K562 (cell line): ENCODE measurements around the gene DXO. TPM values are rescaled to one million over a fixed set of nuclear protein-coding genes. Genes with fewer than 3 reads are reported as not detected.

ENCODE experiments used
- CBX1 ChIP-seq: sonication (generic); IDR thresholded peaks from 2 replicates; pipeline ENCODE4 v1.6.1; 2016; ENCODE audit warnings: antibody characterized with exemption, low read depth, mild to moderate bottlenecking
- DNMT1 ChIP-seq: fragments of 450-650 bp; IDR thresholded peaks from 2 replicates; pipeline ENCODE4 v1.6.1; 2016; ENCODE audit warnings: antibody characterized with exemption, mild to moderate bottlenecking
- EP300 ChIP-seq: IDR thresholded peaks from 2 replicates; pipeline ENCODE4 v1.6.1; 2012; ENCODE audit warnings: low read length, improper control_type of control experiment
- ESRRB ChIP-seq: fragments of 250-450 bp; sonication (Bioruptor Pico); IDR thresholded peaks from 2 replicates; pipeline ENCODE4 v1.5.0; 2020; ENCODE audit warnings: mild to moderate bottlenecking, moderate library complexity, borderline replicate concordance
- ETV5 ChIP-seq: sonication (generic); formaldehyde crosslinking; IDR thresholded peaks from 2 replicates; pipeline ENCODE4 v1.4.0; 2020; ENCODE audit warnings: low read depth, mild to moderate bottlenecking, missing genetic modification reagents
- FOXK1 ChIP-seq: sonication (generic); formaldehyde crosslinking; IDR thresholded peaks from 2 replicates; pipeline ENCODE4 v1.8.0; 2022; ENCODE audit warnings: missing genetic modification reagents, mild to moderate bottlenecking, borderline replicate concordance
- HDAC8 ChIP-seq: fragments of 450-650 bp; IDR thresholded peaks from 2 replicates; pipeline ENCODE4 v1.6.1; 2016; ENCODE audit warnings: mild to moderate bottlenecking, missing genetic modification characterization, moderate library complexity, missing compliant biosample characterization
- POLR2B ChIP-seq: fragments of 450-650 bp; IDR thresholded peaks from 2 replicates; pipeline ENCODE4 v1.6.1; 2018; ENCODE audit warnings: low read depth; ENCODE audit not compliant: partially characterized antibody
- PTRF ChIP-seq: fragments of 450-650 bp; IDR thresholded peaks from 2 replicates; pipeline ENCODE4 v1.6.1; 2016; ENCODE audit warnings: mild to moderate bottlenecking, missing genetic modification characterization, missing compliant biosample characterization
- SMAD4 ChIP-seq: fragments of 250-450 bp; sonication (Bioruptor Pico); conservative IDR thresholded peaks from 2 replicates; pipeline ENCODE4 v1.8.0; 2021; ENCODE audit warnings: inconsistent platforms, mild to moderate bottlenecking, moderate library complexity
- TFAM ChIP-seq: fragments of 250-450 bp; sonication (Bioruptor Pico); conservative IDR thresholded peaks from 2 replicates; pipeline ENCODE4 v1.5.0; 2021; ENCODE audit warnings: mild to moderate bottlenecking, moderate library complexity
- U2AF1 ChIP-seq: fragments of 200-400 bp; formaldehyde crosslinking; optimal IDR thresholded peaks from 2 replicates; pipeline ENCODE3; 2017; ENCODE audit warnings: mild to moderate bottlenecking, low read depth, low read length, moderate library complexity
- ZNF232 ChIP-seq: sonication (generic); formaldehyde crosslinking; IDR thresholded peaks from 2 replicates; pipeline ENCODE4 v1.8.0; 2022; ENCODE audit warnings: mild to moderate bottlenecking, missing genetic modification reagents
- ZNF584 ChIP-seq: fragments of 200-800 bp; sonication (Bioruptor generic); IDR thresholded peaks from 2 replicates; pipeline ENCODE4 v1.6.1; 2016; ENCODE audit warnings: low read depth, mild to moderate bottlenecking, missing genetic modification characterization, missing compliant biosample characterization
- ZSCAN29 ChIP-seq: fragments of 450-650 bp; IDR thresholded peaks from 2 replicates; pipeline ENCODE4 v1.6.1; 2017
- polyA plus RNA-seq, 8 experiments: library from polyadenylated mRNA; depleted of rRNA in 4 of 8; stranded (reverse) in 5 of 8; unstranded in 3 of 8; fragments of >200 nt; fragmentation: Nextera tagmentation in 2 of 8; fragmentation: Illumina TruSeq in 1 of 8; extraction: Ambion mirVana in 2 of 8; extraction: Trizol in 1 of 8; gene quantifications; 2 replicates each; pipeline versions ENCODE4 v1.2.1 to v1.2.3, GENCODE V29; 2011 to 2014; ENCODE audit warnings: inconsistent platforms in 1 of 8, missing spikeins in 1 of 8
- total RNA-seq, 7 experiments: library from RNA; depleted of rRNA in 6 of 7; stranded (reverse); fragments of >200 nt in 6 of 7; fragmentation: Illumina TruSeq in 2 of 7; extraction: Trizol in 2 of 7; gene quantifications; 2 replicates each; pipeline versions ENCODE4 v1.2.1 to v1.2.3, GENCODE V29; 2011 to 2021; ENCODE audit warnings: low replicate concordance in 1 of 7
- TF ChIP-seq, protein P1 (sequence below): sonication (generic); formaldehyde crosslinking; IDR thresholded peaks from 2 replicates; pipeline ENCODE4 v1.8.0; 2022; ENCODE audit warnings: mild to moderate bottlenecking, missing genetic modification reagents, borderline replicate concordance
- TF ChIP-seq, protein P2 (sequence below): sonication (generic); formaldehyde crosslinking; IDR thresholded peaks from 2 replicates; pipeline ENCODE4 v1.8.0; 2023; ENCODE audit warnings: missing genetic modification reagents, mild to moderate bottlenecking, borderline replicate concordance
- TF ChIP-seq, protein P3 (sequence below): fragments of 250-450 bp; sonication (Bioruptor Pico); IDR thresholded peaks from 2 replicates; pipeline ENCODE4 v1.5.0; 2021; ENCODE audit warnings: mild to moderate bottlenecking, borderline replicate concordance
- TF ChIP-seq, protein P4 (sequence below): sonication (generic); formaldehyde crosslinking; IDR thresholded peaks from 2 replicates; pipeline ENCODE4 v1.8.1; 2023; ENCODE audit warnings: mild to moderate bottlenecking, missing genetic modification reagents, moderate library complexity

The DXO gene
- total and polyA plus RNA-seq, 9 of the 15 experiments (the other 6 are each of a cell fraction or from before 2014, with no cell fraction given), result 6.4 to 35.1 (median 19.4) TPM

DNA sequence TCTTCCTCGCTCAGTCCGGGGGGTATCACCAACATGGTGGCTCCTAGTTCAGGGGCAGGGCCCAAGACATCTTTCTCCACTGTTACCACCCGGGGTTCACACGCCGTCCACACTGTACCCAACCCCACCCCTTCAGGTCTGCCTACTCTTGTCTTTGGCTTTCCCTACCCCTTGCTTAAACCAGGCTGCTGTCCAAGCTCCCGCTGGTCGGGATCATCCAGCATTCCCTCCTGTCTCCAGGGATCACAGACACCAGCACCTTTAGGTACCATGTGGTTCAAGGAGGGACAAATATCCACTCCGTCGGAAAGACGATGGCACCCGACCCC, 13.6 kb downstream of the DXO start (continued):
- TF ChIP-seq, protein P1, sequence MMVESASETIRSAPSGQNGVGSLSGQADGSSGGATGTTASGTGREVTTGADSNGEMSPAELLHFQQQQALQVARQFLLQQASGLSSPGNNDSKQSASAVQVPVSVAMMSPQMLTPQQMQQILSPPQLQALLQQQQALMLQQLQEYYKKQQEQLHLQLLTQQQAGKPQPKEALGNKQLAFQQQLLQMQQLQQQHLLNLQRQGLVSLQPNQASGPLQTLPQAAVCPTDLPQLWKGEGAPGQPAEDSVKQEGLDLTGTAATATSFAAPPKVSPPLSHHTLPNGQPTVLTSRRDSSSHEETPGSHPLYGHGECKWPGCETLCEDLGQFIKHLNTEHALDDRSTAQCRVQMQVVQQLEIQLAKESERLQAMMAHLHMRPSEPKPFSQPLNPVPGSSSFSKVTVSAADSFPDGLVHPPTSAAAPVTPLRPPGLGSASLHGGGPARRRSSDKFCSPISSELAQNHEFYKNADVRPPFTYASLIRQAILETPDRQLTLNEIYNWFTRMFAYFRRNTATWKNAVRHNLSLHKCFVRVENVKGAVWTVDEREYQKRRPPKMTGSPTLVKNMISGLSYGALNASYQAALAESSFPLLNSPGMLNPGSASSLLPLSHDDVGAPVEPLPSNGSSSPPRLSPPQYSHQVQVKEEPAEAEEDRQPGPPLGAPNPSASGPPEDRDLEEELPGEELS (CRISPR knock-in tag), result no peak
- TF ChIP-seq PTRF (tag) (no peak), EP300 (no peak), ZSCAN29 (no peak), TFAM (CRISPR knock-in tag) (no peak), HDAC8 (no peak), ETV5 (CRISPR knock-in tag) (no peak), FOXK1 (CRISPR knock-in tag) (peak; percentile 78; the same call in 1 of the 2 replicates), U2AF1 (no peak), CBX1 (no peak), ZNF232 (CRISPR knock-in tag) (peak; percentile 66), POLR2B (no peak), SMAD4 (CRISPR knock-in tag) (no peak), ZNF584 (CRISPR knock-in tag) (no peak), ESRRB (CRISPR knock-in tag) (no peak), DNMT1 (no peak; the same call in 1 of the 2 replicates)
- TF ChIP-seq, protein P2, sequence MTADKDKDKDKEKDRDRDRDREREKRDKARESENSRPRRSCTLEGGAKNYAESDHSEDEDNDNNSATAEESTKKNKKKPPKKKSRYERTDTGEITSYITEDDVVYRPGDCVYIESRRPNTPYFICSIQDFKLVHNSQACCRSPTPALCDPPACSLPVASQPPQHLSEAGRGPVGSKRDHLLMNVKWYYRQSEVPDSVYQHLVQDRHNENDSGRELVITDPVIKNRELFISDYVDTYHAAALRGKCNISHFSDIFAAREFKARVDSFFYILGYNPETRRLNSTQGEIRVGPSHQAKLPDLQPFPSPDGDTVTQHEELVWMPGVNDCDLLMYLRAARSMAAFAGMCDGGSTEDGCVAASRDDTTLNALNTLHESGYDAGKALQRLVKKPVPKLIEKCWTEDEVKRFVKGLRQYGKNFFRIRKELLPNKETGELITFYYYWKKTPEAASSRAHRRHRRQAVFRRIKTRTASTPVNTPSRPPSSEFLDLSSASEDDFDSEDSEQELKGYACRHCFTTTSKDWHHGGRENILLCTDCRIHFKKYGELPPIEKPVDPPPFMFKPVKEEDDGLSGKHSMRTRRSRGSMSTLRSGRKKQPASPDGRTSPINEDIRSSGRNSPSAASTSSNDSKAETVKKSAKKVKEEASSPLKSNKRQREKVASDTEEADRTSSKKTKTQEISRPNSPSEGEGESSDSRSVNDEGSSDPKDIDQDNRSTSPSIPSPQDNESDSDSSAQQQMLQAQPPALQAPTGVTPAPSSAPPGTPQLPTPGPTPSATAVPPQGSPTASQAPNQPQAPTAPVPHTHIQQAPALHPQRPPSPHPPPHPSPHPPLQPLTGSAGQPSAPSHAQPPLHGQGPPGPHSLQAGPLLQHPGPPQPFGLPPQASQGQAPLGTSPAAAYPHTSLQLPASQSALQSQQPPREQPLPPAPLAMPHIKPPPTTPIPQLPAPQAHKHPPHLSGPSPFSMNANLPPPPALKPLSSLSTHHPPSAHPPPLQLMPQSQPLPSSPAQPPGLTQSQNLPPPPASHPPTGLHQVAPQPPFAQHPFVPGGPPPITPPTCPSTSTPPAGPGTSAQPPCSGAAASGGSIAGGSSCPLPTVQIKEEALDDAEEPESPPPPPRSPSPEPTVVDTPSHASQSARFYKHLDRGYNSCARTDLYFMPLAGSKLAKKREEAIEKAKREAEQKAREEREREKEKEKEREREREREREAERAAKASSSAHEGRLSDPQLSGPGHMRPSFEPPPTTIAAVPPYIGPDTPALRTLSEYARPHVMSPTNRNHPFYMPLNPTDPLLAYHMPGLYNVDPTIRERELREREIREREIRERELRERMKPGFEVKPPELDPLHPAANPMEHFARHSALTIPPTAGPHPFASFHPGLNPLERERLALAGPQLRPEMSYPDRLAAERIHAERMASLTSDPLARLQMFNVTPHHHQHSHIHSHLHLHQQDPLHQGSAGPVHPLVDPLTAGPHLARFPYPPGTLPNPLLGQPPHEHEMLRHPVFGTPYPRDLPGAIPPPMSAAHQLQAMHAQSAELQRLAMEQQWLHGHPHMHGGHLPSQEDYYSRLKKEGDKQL (CRISPR knock-in tag), result no peak
- TF ChIP-seq, protein P3, sequence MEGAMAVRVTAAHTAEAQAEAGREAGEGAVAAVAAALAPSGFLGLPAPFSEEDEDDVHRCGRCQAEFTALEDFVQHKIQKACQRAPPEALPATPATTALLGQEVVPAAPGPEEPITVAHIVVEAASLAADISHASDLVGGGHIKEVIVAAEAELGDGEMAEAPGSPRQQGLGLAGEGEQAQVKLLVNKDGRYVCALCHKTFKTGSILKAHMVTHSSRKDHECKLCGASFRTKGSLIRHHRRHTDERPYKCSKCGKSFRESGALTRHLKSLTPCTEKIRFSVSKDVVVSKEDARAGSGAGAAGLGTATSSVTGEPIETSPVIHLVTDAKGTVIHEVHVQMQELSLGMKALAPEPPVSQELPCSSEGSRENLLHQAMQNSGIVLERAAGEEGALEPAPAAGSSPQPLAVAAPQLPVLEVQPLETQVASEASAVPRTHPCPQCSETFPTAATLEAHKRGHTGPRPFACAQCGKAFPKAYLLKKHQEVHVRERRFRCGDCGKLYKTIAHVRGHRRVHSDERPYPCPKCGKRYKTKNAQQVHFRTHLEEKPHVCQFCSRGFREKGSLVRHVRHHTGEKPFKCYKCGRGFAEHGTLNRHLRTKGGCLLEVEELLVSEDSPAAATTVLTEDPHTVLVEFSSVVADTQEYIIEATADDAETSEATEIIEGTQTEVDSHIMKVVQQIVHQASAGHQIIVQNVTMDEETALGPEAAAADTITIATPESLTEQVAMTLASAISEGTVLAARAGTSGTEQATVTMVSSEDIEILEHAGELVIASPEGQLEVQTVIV (CRISPR knock-in tag), result no peak
- TF ChIP-seq, protein P4, sequence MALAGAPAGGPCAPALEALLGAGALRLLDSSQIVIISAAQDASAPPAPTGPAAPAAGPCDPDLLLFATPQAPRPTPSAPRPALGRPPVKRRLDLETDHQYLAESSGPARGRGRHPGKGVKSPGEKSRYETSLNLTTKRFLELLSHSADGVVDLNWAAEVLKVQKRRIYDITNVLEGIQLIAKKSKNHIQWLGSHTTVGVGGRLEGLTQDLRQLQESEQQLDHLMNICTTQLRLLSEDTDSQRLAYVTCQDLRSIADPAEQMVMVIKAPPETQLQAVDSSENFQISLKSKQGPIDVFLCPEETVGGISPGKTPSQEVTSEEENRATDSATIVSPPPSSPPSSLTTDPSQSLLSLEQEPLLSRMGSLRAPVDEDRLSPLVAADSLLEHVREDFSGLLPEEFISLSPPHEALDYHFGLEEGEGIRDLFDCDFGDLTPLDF (CRISPR knock-in tag), result no peak
